Stomach (tissue), 4 donors: ENCODE results near the gene ARRDC4.

Experiments
- CTCF ChIP-seq, 7 experiments: fragments of 450-650 bp in 4 of 7; fragments of 200-600 bp in 3 of 7; sonication (generic) in 3 of 7; IDR thresholded peaks; one replicate each; pipeline ENCODE4 v1.5.1; 2016 to 2019; ENCODE audit warnings: antibody characterized with exemption in 7 of 7, control low read depth in 2 of 7, mild to moderate bottlenecking in 1 of 7
- POLR2AphosphoS5 ChIP-seq, 3 donors: sonication (generic); formaldehyde crosslinking; IDR thresholded peaks; one replicate each; pipeline ENCODE4 v1.6.1; 2016; ENCODE audit warnings: antibody characterized with exemption in 3 of 3

GRCh38 chr15:97981058-97981457 lies 20.6 kb downstream of the ARRDC4 start:
- no peak for TF ChIP-seq CTCF (IDR thresholded peaks at IDR 0.05)
- TF ChIP-seq POLR2AphosphoS5 (IDR thresholded peaks at IDR 0.05) = no peak
